Omental fat pad (tissue), 4 donors: ENCODE data around the gene TMIGD1. TPM values are rescaled to one million over a fixed set of nuclear protein-coding genes. Genes with fewer than 3 reads are reported as not detected.

ENCODE experiments used
- ATAC-seq: fragments of 150-250 bp; one replicate; pipeline ENCODE4 v1.9.1; 2016; ENCODE audit warnings: mild to moderate bottlenecking, moderate library complexity; ENCODE audit not compliant: low FRiP score
- DNase-seq: peaks from one replicate; pipeline ENCODE4 v3.0.0-alpha.2; 2019; ENCODE audit warnings: low spot score
- CTCF ChIP-seq, 3 donors: fragments of 450-650 bp; IDR thresholded peaks; one replicate each; pipeline ENCODE4 v1.5.1; 2016 to 2017; ENCODE audit warnings: antibody characterized with exemption in 3 of 3, mild to moderate bottlenecking in 3 of 3, moderate library complexity in 2 of 3
- total RNA-seq, 4 donors: library from RNA; depleted of rRNA; stranded (reverse); fragments of >200 nt; gene quantifications; one replicate each; pipeline ENCODE4 v1.1.0, GENCODE V29; 2016

TMIGD1 gene
- total RNA-seq, 4 donors from 2014 or later = not detected

GRCh38 chr17:30291543-30292285, 42.1 kb downstream of the TMIGD1 start, which contains the start of gene BLMH:
BLMH (minus strand) TSS chr17:30291944; CDS start chr17:30291819, 125 bp downstream.
- peak; percentile 42 for DNase-seq
- no peak for TF ChIP-seq CTCF (IDR thresholded peaks at IDR 0.05)
- peak; percentile 94 for ATAC-seq

- peak; percentile 64 for ATAC-seq
- DNase-seq = no peak
- TF ChIP-seq CTCF (IDR thresholded peaks at IDR 0.05) = no peak
These were observed 42.9 kb downstream of the TMIGD1 start for GRCh38 chr17:30290696-30291542.

GRCh38 chr17:30290077-30290476, 43.8 kb downstream of the TMIGD1 start:
- ATAC-seq = no peak
- no peak for TF ChIP-seq CTCF (IDR thresholded peaks at IDR 0.05)
- DNase-seq = no peak

GRCh38 chr17:30279156-30279555, 54.7 kb downstream of the TMIGD1 start:
- DNase-seq (no peak), ATAC-seq (no peak)
- no peak for TF ChIP-seq CTCF (IDR thresholded peaks at IDR 0.05)

- DNase-seq (no peak), ATAC-seq (no peak)
- no peak for TF ChIP-seq CTCF (IDR thresholded peaks at IDR 0.05)
These were observed 55.8 kb downstream of the TMIGD1 start for GRCh38 chr17:30278032-30278431.

DNA sequence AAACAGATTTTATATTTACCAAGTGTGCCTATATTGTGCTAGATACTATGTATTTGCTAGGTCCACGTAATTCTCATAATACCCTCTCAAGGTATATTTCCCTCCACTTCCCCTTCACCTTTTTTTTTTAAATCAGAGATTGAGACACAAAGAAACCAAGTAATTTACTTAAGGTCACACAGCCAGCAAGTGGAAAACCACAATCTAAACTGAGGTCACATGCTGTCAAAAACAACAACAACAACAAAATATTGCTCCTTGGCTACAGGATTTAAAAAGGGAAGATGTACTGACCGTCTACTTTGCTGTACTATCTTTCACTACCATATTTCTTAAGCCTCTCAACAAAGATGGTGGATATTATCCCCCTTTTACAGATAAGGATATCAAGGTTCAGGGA, 57.9 kb downstream of the TMIGD1 start:
- no peak for DNase-seq
- no peak for TF ChIP-seq CTCF (IDR thresholded peaks at IDR 0.05)
- no peak for ATAC-seq
